ENCODE results near the gene PHLDB2.

PHLDB2 gene

GRCh38 chr3:112005091-112005672 lies 146.1 kb downstream of the PHLDB2 start:
- H3K4me3 ChIP-seq (ENCODE audit: low read depth, low read length), result no peak overlapping the region
- no peak for TF ChIP-seq CTCF (IDR thresholded peaks at IDR 0.05; ENCODE audit: low read depth, low read length)

GRCh38 chr3:112007633-112008032 lies 148.6 kb downstream of the PHLDB2 start:
- no peak overlapping the region for H3K4me3 ChIP-seq (ENCODE audit: low read depth, low read length)
- TF ChIP-seq CTCF (IDR thresholded peaks at IDR 0.05; ENCODE audit: low read depth, low read length), result no peak

GRCh38 chr3:112009670-112010069 lies 150.6 kb downstream of the PHLDB2 start:
- no peak overlapping the region for H3K4me3 ChIP-seq (ENCODE audit: low read depth, low read length)
- no peak for TF ChIP-seq CTCF (IDR thresholded peaks at IDR 0.05; ENCODE audit: low read depth, low read length)

GRCh38 chr3:112010636-112011035 lies 151.6 kb downstream of the PHLDB2 start:
- H3K4me3 ChIP-seq (ENCODE audit: low read depth, low read length), result no peak overlapping the region
- no peak for TF ChIP-seq CTCF (IDR thresholded peaks at IDR 0.05; ENCODE audit: low read depth, low read length)

- no peak overlapping the region for H3K4me3 ChIP-seq (ENCODE audit: low read depth, low read length)
- no peak for TF ChIP-seq CTCF (IDR thresholded peaks at IDR 0.05; ENCODE audit: low read depth, low read length)
Measured at GRCh38 chr3:112011376-112011940, 152.4 kb downstream of the PHLDB2 start.

- no peak overlapping the region for H3K4me3 ChIP-seq (ENCODE audit: low read depth, low read length)
- TF ChIP-seq CTCF (IDR thresholded peaks at IDR 0.05; ENCODE audit: low read depth, low read length), result no peak
Measured at GRCh38 chr3:112012205-112012992, 153.3 kb downstream of the PHLDB2 start.

All from WI38 (cell line).